Measurements from ENCODE around the gene SLC27A5. TPM values are rescaled to one million over a fixed set of nuclear protein-coding genes. Genes with fewer than 3 reads are reported as not detected.

SLC27A5 gene
- total and polyA plus RNA-seq, 11 donors, result 1.8 to 9.1 (median 3.7) TPM

Small RNAs within 50 kb of the gene (microRNA-seq; reads per million reads assigned to microRNA genes)
- gene MIR6807, result 0 to 0.58 (median 0) reads per million in 4 donors

Other genes with a start within 250 kb of the SLC27A5 start
- 1 to 10 TPM; 4.0 to 7.8 (median 5.5) TPM for gene ZNF8, start 233.0 kb downstream of the SLC27A5 start, total RNA-seq
- 1 to 10 TPM; 2.6 to 3.3 TPM for gene ZNF8, start 233.0 kb downstream of the SLC27A5 start, polyA plus RNA-seq
- gene ERVK3-1, start 206.6 kb downstream of the SLC27A5 start, total RNA-seq, result 10 to 100 TPM; 12.8 to 39.2 (median 20.3) TPM
- gene ERVK3-1, start 206.6 kb downstream of the SLC27A5 start, polyA plus RNA-seq, result 10 to 100 TPM; 24.6 to 61.1 TPM
- 1 to 10 TPM; 1.1 to 3.1 (median 2.0) TPM for gene ZSCAN22, start 185.0 kb downstream of the SLC27A5 start, total RNA-seq
- 1 to 10 TPM in 1 of 2 donors, under 1 TPM in 1; 0.65 to 1.5 TPM for gene ZSCAN22, start 185.0 kb downstream of the SLC27A5 start, polyA plus RNA-seq
- 1 to 10 TPM in 7 of 9 donors, under 1 TPM in 2; 0.23 to 6.6 (median 3.0) TPM for gene A1BG, start 158.5 kb downstream of the SLC27A5 start, total RNA-seq
- 1 to 10 TPM; 4.4 to 4.6 TPM for gene A1BG, start 158.5 kb downstream of the SLC27A5 start, polyA plus RNA-seq
- gene ZNF497, start 149.2 kb downstream of the SLC27A5 start, total RNA-seq, result 1 to 10 TPM in 1 of 9 donors, under 1 TPM in 8; 0.18 to 1.1 (median 0.46) TPM
- gene ZNF497, start 149.2 kb downstream of the SLC27A5 start, polyA plus RNA-seq, result under 1 TPM; 0.08 to 0.28 TPM
- under 1 TPM in 7 of 9 donors, not detected in 2; 0.17 to 0.75 (median 0.63) TPM for gene ZNF837, start 131.0 kb downstream of the SLC27A5 start, total RNA-seq
- under 1 TPM; 0.24 to 0.57 TPM for gene ZNF837, start 131.0 kb downstream of the SLC27A5 start, polyA plus RNA-seq
- gene RPS5, start 124.7 kb downstream of the SLC27A5 start, total RNA-seq, result 100 to 1,000 TPM; 346 to 753 (median 485) TPM
- 1,000 to 10,000 TPM in 1 of 2 donors, 100 to 1,000 TPM in 1; 417 to 1,718 TPM for gene RPS5, start 124.7 kb downstream of the SLC27A5 start, polyA plus RNA-seq
- not detected for gene RNF225, start 116.3 kb downstream of the SLC27A5 start, total RNA-seq
- gene RNF225, start 116.3 kb downstream of the SLC27A5 start, polyA plus RNA-seq, result not detected
- 10 to 100 TPM; 12.7 to 21.6 (median 16.9) TPM for gene ZNF584, start 103.3 kb downstream of the SLC27A5 start, total RNA-seq
- gene ZNF584, start 103.3 kb downstream of the SLC27A5 start, polyA plus RNA-seq, result 10 to 100 TPM in 1 of 2 donors, 1 to 10 TPM in 1; 6.1 to 31.4 TPM
- gene ZNF132, start 71.8 kb downstream of the SLC27A5 start, total RNA-seq, result 1 to 10 TPM; 3.1 to 6.7 (median 5.2) TPM
- 1 to 10 TPM; 1.7 to 1.8 TPM for gene ZNF132, start 71.8 kb downstream of the SLC27A5 start, polyA plus RNA-seq
- 1 to 10 TPM; 2.3 to 5.1 (median 4.5) TPM for gene ZNF324B, start 60.4 kb downstream of the SLC27A5 start, total RNA-seq
- 1 to 10 TPM; 1.4 to 3.1 TPM for gene ZNF324B, start 60.4 kb downstream of the SLC27A5 start, polyA plus RNA-seq
- 10 to 100 TPM in 1 of 9 donors, 1 to 10 TPM in 8; 4.0 to 10.1 (median 5.3) TPM for gene ZNF324, start 44.9 kb downstream of the SLC27A5 start, total RNA-seq
- 1 to 10 TPM; 2.5 to 5.6 TPM for gene ZNF324, start 44.9 kb downstream of the SLC27A5 start, polyA plus RNA-seq
- gene ZNF446, start 35.6 kb downstream of the SLC27A5 start, total RNA-seq, result 1 to 10 TPM; 4.3 to 9.3 (median 6.0) TPM
- gene ZNF446, start 35.6 kb downstream of the SLC27A5 start, polyA plus RNA-seq, result 1 to 10 TPM; 6.7 to 7.0 TPM
- 10 to 100 TPM in 8 of 9 donors, 1 to 10 TPM in 1; 9.0 to 13.4 (median 10.5) TPM for gene ZBTB45, start 7.8 kb upstream of the SLC27A5 start, total RNA-seq
- gene ZBTB45, start 7.8 kb upstream of the SLC27A5 start, polyA plus RNA-seq, result 1 to 10 TPM; 6.9 to 9.2 TPM
- gene TRIM28, start 32.1 kb upstream of the SLC27A5 start, total RNA-seq, result 100 to 1,000 TPM; 122 to 265 (median 163) TPM
- 100 to 1,000 TPM in 1 of 2 donors, 10 to 100 TPM in 1; 88.0 to 160 TPM for gene TRIM28, start 32.1 kb upstream of the SLC27A5 start, polyA plus RNA-seq
- 100 to 1,000 TPM; 113 to 155 (median 129) TPM for gene CHMP2A, start 43.1 kb upstream of the SLC27A5 start, total RNA-seq
- 100 to 1,000 TPM; 192 to 266 TPM for gene CHMP2A, start 43.1 kb upstream of the SLC27A5 start, polyA plus RNA-seq
- 100 to 1,000 TPM in 6 of 9 donors, 10 to 100 TPM in 3; 35.3 to 139 (median 115) TPM for gene UBE2M, start 46.6 kb upstream of the SLC27A5 start, total RNA-seq
- gene UBE2M, start 46.6 kb upstream of the SLC27A5 start, polyA plus RNA-seq, result 100 to 1,000 TPM in 1 of 2 donors, 10 to 100 TPM in 1; 64.7 to 114 TPM
- gene MZF1, start 61.3 kb upstream of the SLC27A5 start, total RNA-seq, result 10 to 100 TPM in 2 of 9 donors, 1 to 10 TPM in 7; 7.5 to 12.0 (median 9.1) TPM
- gene MZF1, start 61.3 kb upstream of the SLC27A5 start, polyA plus RNA-seq, result 10 to 100 TPM in 1 of 2 donors, 1 to 10 TPM in 1; 6.2 to 12.5 TPM

All from heart left ventricle (tissue), 11 donors.